Activated CD4-positive, alpha-beta T cell treated with anti-CD3 and anti-CD28 coated beads for 24 hours (primary cell): ENCODE results near the gene IFIH1.

Source experiments
- DNase-seq, 2 donors: peaks; one replicate each; pipeline ENCODE4 v3.0.0-alpha.2; 2020; ENCODE audit warnings: low read depth in 2 of 2

IFIH1 gene

GRCh38 chr2:162308747-162309503 lies 9.6 kb downstream of the IFIH1 start:
- DNase-seq: no peak

- DNase-seq: no peak
Observed at GRCh38 chr2:162305901-162306300, 12.6 kb downstream of the IFIH1 start.

- DNase-seq: no peak
Observed at GRCh38 chr2:162301877-162302276, 16.6 kb downstream of the IFIH1 start.

GRCh38 chr2:162301151-162301804 lies 17.2 kb downstream of the IFIH1 start:
- DNase-seq: peak; percentile 30 to 32

- no peak for DNase-seq
Observed at GRCh38 chr2:162300266-162300665, 18.2 kb downstream of the IFIH1 start.

- DNase-seq: no peak
Observed at GRCh38 chr2:162298669-162299335, 19.7 kb downstream of the IFIH1 start.

GRCh38 chr2:162297925-162298552 lies 20.4 kb downstream of the IFIH1 start:
- peak; percentile 11 to 60 for DNase-seq

GRCh38 chr2:162295009-162295408 lies 23.5 kb downstream of the IFIH1 start:
- no peak for DNase-seq

- DNase-seq: no peak
Observed at GRCh38 chr2:162293122-162293786, 25.2 kb downstream of the IFIH1 start.

- no peak for DNase-seq
Observed at GRCh38 chr2:162291748-162292147, 26.7 kb downstream of the IFIH1 start.

GRCh38 chr2:162282765-162283425 lies 35.6 kb downstream of the IFIH1 start:
- DNase-seq: no peak

- no peak for DNase-seq
Observed at GRCh38 chr2:162280654-162281053, 37.8 kb downstream of the IFIH1 start.

- DNase-seq: no peak
Observed at GRCh38 chr2:162277381-162277780, 41.1 kb downstream of the IFIH1 start.

GRCh38 chr2:162267996-162268395 lies 50.5 kb downstream of the IFIH1 start:
- DNase-seq: no peak

- DNase-seq: no peak
Observed at GRCh38 chr2:162267496-162267895, 51.0 kb downstream of the IFIH1 start.

- DNase-seq: no peak
Observed at GRCh38 chr2:162266460-162266760, 52.1 kb downstream of the IFIH1 start.

- no peak for DNase-seq
Observed at GRCh38 chr2:162265666-162266459, 52.6 kb downstream of the IFIH1 start.

GRCh38 chr2:162261032-162261945 lies 57.2 kb downstream of the IFIH1 start:
- no peak for DNase-seq

GRCh38 chr2:162258686-162259085 lies 59.8 kb downstream of the IFIH1 start:
- no peak for DNase-seq

GRCh38 chr2:162258169-162258568 lies 60.3 kb downstream of the IFIH1 start:
- DNase-seq: no peak
